C4-2B (cell line): ENCODE measurements around the gene TEX9.

Source experiments
- CTCF ChIP-seq: fragments of 450-650 bp; conservative IDR thresholded peaks from 2 replicates; pipeline ENCODE4 v1.5.1; 2017; ENCODE audit warnings: mild to moderate bottlenecking
- ZFX ChIP-seq: fragments of 450-650 bp; IDR thresholded peaks from 2 replicates; pipeline ENCODE4 v1.6.1; 2017

DNA sequence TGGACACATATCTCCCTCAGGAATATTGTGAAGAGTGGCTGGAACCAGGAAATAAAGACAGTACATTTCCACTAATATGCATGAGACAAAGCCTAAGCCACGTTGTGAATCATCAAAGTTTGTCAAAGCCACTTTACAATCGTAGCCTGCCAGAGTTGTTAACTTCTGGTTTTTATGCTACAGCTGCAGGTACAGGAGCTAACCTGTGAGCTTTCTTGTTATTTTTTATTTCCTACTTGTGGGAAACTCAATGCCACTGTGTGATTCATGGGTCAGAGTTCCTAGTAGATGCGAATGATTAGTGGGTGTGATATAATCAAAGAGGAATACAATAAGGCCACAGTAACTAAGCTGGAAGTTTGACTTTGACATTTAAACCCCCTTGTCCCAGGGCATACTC lies 44.4 kb upstream of the TEX9 start:
- TF ChIP-seq CTCF, result no peak
- no peak for TF ChIP-seq ZFX
